HG02623 (cell line): Measurements from ENCODE around the gene PPP1R3C.

Experiments used
- ATAC-seq: cut with Tn5 transposase; IDR thresholded peaks from one replicate; pipeline ENCODE4 v1.9.1; 2021; ENCODE audit warnings: moderate library complexity; ENCODE audit not compliant: unreplicated experiment

Gene PPP1R3C

DNA sequence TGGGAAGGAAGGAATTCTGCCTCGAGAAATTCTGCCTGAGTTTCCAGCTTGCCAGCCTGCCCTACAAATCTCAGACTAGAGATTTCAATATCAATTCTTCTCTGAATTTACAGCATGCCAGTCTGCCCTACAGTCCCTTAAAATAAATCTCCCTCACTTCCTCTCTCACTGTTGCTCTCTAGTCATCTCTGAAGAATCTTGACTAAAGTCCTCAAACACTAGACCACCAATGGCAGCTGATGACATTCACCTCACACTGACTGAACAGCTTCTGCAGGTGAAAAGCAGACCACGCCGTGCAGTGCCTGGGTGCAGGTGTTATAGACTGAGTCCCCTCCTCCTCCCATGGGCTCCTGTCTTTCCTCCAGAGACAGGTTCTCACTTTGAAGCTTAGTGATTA is 30.4 kb downstream of the PPP1R3C start:
- ATAC-seq, result no peak

DNA sequence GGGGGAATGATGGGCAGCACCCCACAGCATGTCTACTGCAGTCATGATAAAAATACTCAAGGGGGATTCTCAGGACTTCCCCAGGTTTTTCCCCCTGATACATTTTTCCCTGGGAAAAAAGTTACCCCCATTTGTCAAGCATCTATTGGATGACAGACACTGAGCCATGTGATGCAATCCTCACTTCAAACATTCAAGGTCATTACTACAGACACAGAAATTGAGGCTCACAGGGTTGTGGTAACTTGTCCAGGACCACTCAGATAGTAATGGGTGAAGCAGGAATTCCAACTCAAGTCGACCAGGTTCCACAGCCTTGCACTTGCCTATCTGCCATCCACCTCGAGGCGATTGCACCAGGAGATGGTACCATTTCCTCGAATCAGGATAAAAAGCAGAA is 31.7 kb downstream of the PPP1R3C start:
- ATAC-seq, result no peak

DNA sequence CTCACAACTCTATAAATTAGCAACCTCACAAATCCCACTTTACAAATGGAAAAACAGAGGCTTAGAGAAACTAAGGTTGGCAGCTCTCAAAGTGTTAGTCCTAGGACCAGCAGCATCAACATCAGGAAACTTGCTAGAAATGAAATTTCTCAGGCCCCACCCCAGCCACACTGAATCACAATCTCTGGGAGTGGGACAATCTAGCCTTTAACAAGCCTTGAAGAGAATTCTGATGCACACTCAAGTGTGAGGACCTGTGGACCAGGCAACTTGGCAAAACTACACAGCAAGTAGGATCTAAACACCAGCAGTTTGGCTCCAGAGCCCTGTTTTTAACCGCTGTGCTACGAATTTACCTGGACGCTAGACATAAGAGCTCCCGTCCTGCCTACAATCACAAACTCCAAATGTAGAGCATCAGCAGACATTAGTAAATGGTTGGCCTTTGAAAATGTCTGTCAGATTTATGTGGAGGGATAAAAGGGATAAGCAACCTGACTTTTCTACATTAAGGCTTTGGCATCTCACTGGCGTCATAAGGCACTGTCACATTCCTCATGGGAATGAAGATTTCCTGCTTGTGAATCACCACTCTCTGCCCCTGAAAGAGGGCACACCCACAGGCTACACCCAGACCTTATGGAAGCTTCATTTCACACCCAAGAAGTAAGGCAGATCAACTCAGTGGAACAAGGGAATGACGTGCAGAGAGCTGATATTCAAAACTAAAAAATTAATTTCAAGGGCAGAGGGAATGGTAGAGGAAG is 34.5 kb downstream of the PPP1R3C start:
- ATAC-seq, result no peak

DNA sequence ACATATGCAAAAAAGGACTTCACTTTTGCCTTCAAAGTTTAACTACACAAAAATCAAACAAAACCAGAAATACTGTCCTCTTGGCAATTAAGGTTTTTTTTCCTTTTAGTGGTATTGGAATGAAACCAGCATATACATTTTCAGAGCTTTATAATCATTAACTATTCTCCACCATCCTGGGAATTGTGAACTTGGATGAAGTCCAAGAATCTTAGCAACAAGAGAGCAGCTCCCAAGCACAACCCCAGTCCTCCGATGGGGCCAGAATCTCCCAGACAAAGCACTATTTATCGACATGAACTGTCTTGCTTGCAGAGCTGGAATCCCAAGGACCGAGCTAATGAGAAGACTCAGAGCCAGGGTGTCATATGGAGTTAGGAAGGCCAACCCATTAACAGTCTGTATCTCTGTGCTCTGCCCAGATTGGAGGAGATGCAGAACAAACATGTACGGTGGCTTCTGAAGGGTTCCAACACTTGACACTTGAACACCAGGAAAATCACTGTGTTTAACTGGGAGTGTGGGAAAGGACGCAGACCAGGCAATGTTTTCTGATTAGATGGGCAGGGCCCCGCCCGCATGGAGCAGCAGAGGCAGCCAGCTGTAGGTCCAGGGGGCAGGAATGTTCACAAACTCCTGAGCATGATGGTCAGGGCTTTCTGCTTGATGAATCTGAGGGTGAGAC is 35.5 kb downstream of the PPP1R3C start:
- no peak for ATAC-seq

DNA sequence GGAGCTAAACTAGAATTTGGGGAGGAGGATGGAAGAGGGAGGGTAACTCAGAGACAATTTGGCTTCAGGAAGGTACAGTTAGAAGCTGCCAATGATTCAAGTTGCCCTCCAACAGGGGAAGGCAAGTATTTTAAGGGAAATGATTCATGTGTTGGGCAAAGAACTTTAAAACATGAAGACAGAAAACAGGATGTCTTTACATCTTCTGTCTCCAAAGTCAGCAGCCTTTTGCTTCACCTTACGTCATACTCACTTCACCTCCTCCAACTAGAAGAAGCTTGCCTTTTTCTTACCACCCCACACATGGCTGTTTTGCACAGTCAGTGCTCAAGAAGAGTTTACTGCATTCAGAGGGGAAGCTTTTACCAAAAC is 36.1 kb downstream of the PPP1R3C start:
- ATAC-seq, result no peak

DNA sequence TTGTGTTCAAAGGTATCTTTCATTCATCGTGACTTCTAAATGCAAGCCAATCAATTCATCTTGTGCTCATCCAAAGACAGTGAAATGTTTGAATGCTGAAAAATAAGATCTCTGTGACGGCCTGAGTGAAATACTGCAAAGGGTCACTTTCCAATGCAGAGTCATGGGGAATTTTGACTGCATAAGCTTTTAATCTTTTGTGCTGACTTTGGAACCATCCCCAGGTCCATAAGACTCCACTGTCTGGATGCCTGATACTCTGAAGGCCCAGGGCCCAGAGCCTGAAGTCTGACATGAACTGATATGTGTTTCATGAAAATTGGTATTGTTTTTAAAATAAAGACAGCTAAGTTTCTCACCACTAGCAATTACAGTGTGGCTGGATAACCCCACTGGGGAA is 39.0 kb downstream of the PPP1R3C start:
- ATAC-seq, result no peak

DNA sequence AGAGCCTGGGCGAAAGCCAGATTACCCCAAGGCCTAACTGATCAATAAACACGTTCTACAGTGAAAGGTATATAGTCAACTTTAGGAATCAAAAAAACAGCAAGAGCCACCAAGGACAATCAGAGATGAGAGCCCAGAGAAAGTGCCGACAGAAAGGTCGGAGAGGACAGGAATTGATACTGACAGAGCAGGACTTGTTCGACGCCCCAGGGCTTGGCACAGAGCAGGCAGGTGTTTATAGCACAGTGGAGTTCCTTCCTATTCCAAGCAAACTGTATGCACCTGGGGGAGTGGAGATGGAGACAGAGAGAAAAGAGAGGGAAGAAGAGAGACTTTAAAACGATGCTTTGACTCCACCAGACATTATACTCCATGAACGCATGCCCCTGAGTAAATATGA is 39.5 kb downstream of the PPP1R3C start:
- ATAC-seq, result no peak

DNA sequence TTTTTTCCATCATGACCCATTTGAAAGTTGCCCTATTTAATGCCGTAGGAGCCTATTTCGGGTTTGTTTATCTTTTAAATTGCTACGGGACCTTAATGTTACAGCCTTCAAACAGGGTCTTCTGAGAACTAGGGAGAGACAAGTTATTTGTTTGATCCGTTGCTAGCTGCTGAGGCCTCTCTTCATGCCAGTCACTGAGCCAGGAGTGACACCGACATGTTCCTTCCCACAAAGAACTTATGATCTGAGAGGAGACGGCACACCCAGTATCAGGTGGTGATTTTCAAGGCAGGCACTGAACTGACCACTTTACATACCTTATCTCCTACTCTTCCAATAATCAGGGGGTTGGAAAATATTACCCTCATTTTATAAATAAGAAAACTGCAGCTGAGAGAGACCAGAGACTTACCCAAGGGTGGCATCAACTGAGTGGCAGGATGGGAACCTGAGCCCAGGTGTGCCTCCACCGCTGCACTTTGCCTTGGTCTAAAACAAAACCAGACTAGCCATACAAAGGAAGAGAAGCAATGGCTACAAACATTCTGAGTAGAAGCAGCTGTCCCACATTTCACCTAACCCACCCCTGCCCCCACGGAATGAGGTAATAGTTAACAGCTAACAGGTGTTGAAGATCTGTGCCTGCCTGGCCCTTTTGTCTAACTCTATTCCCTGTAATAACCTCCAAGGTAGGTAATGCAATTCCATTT is 40.5 kb downstream of the PPP1R3C start:
- ATAC-seq, result no peak

DNA sequence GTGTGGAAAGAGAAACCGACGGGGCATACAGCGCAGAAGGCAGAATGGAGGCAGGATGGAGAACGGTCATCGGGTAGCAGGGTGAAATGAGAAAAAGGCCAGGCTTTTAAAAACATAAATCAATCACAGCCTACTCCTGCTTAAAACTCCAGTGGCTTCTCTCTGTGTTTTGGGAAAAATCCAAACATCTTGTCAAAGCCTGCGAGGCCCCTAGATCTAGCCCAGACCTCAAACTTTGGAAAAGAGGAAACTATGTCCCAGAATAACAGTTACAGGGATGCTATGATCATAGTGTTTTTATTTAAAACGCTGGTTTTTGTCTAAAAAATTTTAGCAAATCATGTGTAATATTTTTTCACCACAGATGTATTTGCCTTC is 41.1 kb downstream of the PPP1R3C start:
- no peak for ATAC-seq

DNA sequence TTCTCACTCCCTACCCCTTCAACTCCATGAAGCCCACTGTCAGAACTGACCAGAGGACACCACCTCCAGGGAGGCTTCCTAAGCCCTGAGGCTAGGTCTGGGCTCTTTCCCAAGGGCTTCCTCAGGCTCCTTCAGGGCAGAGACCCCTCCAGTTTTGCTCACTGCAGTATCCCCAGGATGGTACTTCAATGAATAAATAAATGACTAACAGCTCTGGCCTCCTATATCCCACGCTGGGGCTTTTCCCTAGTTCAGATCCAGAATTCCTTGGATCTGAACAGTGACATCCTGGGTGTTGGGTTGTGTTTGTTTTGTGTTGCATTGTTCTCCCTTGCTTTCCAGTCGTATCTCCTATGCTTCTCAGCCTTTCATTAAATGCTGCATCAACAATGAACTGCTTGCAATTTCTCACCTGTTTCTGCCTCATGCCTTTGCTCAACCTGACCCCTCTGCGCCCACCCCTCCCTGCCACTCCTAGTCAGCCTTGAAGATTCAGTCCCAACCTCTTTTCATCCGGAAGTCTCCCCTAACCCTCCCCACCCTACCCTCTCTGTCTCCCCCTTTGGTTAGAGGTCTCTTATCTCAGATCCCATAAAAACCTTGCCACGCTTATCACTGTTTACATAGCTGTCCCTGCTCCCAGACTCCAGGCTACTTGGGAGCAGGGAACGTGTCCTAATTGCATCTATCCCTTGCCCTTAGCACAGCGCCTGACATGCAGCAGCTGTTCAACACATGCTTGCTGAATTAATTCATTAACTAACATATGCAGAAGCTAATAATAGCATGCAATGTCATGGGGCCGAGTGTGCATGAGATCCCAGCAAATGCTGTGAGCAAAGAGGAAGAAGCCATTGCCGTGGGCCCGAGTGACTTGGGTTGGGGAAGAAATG is 41.7 kb downstream of the PPP1R3C start:
- no peak for ATAC-seq

DNA sequence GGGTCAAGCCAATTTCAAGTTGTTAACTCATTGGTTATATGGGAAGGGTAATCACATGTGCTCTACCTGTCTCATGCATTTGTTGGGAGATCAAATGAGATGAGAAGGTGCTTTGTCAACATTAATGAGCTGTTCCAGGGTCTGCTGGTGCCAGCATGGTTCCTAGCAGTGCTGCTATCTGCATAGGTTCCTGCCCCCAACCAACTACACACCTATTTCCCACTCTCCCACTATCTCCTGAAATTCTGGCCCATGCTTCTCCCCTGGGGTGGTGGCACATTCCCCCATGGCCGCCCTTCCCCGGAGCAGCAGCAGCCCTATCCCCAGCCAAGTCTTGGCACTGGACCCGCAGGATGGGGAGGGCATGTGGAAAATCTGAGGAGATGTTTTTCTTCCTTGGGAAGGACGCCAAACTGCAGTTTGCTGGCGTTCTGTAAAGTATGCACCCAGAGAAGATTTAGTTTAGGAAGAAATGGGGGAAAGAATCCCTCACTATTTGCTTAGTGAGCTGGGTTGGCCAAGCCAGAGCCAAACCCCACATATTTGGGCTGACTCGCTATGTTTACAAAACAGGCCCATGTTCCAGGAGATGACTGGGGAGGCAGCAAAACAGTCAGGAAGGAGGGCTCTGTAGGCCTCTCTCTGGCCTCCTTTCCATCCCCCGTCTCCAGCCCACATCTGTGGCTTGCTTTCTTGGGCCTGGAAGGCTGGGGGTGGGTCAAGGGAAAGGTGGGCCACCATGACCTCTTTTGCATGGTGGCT is 42.5 kb downstream of the PPP1R3C start:
- no peak for ATAC-seq

DNA sequence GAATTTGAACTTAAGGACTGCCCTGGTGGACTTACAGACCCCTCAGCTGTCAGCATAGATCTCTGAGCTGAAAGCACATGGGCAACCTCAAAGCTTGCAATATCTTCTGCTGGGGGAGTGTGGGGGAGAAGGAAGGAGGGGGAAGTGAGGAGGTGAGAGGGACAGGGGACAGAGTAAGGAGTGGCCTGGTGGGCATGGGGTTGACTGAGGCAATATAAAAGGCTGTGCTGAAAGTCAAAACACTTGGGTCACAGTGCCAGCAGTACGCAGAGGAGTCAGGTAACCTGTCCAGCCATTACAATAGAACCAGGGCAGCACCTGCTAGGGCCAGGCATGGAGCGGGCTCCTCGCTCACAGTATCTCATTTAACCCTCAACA is 43.2 kb downstream of the PPP1R3C start:
- ATAC-seq, result no peak

DNA sequence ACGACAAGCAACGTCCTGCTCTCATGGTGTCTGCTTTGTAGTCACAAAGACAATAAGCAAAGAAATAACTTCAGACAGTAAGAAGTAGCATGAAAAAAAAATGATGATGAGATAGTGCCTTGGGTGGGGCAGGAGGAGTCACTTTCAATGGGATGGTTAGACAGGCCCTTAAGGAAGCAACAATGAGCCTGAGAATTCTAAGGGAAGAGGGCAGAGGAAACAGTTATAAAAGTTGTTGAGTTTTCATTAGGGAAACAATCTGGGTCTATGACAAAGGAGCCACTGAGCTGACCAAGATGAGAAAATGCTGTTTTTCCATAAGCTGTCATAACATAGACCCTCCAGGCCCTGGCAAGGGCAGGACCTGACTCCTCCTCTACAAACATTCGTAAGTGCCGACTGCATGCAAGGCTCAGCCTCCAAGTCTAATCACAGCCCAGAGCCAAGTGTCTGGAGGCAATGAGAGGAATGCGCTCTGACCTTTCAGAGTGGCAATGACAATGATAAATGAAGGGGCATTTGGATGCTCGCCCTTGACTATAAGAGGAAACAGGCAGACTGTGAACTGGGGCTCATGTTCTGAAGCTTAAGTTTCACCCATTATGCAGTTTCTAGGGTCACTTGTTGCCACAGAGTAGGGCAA is 43.7 kb downstream of the PPP1R3C start:
- no peak for ATAC-seq

DNA sequence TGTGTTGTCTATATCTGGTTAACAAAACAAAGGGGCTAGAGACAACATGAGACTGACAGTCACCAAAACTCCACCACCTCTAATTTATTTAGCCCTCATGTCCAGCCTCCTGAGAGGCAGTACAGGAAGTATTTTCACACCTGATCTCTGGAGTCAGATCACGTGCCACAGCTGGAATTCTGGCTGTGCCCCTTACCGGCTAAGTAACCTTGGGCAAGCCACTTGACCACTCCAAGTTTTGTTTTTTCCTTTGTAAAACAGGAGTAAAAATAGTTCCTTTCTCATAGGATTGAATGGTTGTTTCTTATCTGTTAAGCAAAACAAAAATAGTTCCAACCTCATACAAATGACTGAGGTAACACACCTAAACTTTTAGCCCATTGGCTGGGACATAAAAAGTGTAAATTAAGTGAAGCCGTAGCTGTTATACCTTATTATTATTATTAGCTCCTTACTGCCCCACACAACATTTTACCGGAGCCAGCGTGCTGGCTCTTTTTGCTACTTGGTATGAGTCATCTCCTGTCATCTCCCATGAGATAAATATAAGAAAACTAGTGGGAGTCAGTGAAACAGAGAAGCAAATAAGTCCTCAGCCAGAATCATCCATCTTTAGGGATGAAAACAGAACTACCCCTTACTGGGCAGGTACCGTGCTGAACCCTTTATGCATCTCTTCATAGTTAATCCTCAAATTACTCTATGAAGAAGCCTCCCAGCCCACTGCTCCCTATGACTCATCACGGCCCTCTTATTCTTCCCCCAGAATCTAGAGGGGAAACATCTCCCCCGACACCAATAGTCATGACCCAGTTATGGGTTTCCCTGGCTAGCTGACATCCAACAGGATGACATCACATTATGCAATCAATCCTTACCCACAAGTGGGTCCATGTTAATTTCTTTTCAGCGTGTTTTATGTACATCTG is 44.9 kb downstream of the PPP1R3C start:
- no peak for ATAC-seq

DNA sequence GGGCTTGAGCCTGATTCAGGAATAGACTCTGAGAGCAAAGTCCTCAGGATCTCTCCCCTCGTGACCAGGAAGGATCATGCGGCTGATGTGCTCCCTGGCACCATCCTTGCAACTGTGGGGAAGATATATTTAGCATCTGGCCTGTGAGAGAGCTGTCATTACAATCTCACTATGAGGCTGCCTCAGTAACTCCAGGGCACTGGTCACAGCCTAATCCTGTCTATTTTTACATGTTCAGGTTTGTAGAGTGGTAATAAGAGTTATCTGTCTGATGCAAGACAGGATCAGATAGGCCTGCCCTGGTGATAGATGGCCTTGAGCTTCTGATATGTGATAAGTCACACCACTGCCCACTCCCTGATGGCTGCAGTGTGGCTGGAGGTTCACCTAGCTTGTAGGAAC is 50.7 kb downstream of the PPP1R3C start:
- no peak for ATAC-seq

DNA sequence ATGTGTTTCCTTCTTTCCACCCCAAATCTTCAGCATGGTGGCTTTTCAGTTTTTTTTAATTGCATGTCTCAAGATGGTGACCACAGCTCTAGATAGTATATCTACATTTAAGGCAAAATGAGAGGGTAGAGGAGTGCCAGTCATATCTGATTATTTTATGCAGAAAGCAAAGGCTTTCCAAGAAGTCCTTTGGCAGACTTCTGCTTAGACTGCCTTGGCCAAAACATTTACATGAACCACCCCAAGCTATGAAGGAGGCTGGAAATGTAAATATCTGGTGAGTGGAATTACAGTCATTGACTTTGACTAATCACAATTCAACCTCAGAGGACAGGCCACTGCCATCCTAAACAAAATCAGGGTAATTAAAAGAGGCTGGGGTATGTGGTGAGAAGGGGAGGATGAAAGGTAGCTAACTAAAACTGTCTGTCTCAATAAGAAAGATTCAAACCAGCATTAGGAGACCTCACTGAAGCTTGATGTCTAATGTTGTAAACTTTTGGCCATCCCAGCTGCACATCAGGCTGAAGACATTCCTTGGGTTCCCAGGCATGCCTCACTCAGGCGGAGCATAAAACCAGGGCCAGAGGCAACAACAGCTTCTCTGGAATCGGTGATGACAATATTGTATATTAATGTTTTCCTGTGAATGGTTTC is 53.4 kb downstream of the PPP1R3C start:
- no peak for ATAC-seq
